PC-9 (cell line): Measurements from ENCODE around the gene GUCY2F. TPM values are rescaled to one million over a fixed set of nuclear protein-coding genes. Genes with fewer than 3 reads are reported as not detected.

Source experiments
- BruUV-seq: library from RNA; stranded (reverse); fragments of 400-500 nt; replicated peaks from 2 replicates; lab custom pipeline; 2021; lab: Mats Ljungman, UMichigan
- CTCF ChIA-PET: fragments of 300-600 bp; sonication (Branson Sonifier 250); formaldehyde crosslinking; loops from one replicate; lab custom pipeline; 2022; ENCODE audit warnings: antibody characterized with exemption; lab: Charles Lee
- POLR2A ChIA-PET: fragments of 300-600 bp; sonication (Branson Sonifier 250); formaldehyde crosslinking; loops from one replicate; lab custom pipeline; 2022; ENCODE audit warnings: antibody characterized with exemption; ENCODE audit not compliant: unreplicated experiment; lab: Charles Lee
- DNase-seq, 2 experiments: peaks; one replicate each; pipeline versions ENCODE4 v3.0.0 to v3.0.0-alpha.2; 2015 to 2022; ENCODE audit warnings: mixed read lengths in 1 of 2
- H2AFZ ChIP-seq: fragments of 200-600 bp; sonication (generic); 2 replicates; pipeline ENCODE4 v1.8.1; 2017; ENCODE audit warnings: antibody characterized with exemption
- H3F3A ChIP-seq: fragments of 200-600 bp; sonication (generic); 2 replicates; pipeline ENCODE4 v1.8.1; 2017; ENCODE audit warnings: antibody characterized with exemption, mild to moderate bottlenecking, low read depth; ENCODE audit not compliant: insufficient read depth
- H3K27ac ChIP-seq: fragments of 200-600 bp; sonication (generic); 2 replicates; pipeline ENCODE4 v1.6.1; 2016; ENCODE audit warnings: mixed run types
- H3K27me3 ChIP-seq: fragments of 200-600 bp; sonication (generic); 2 replicates; pipeline ENCODE4 v1.6.1; 2016; ENCODE audit warnings: low read depth, mixed run types; ENCODE audit not compliant: insufficient read depth
- H3K36me3 ChIP-seq: fragments of 200-600 bp; sonication (generic); 2 replicates; pipeline ENCODE4 v1.6.1; 2016; ENCODE audit warnings: low read depth, mixed run types
- H3K4me1 ChIP-seq: fragments of 200-600 bp; sonication (generic); replicated peaks from 2 replicates; pipeline ENCODE4 v1.6.1; 2016; ENCODE audit warnings: mixed run types; ENCODE audit not compliant: insufficient read depth
- H3K4me2 ChIP-seq: fragments of 200-600 bp; sonication (generic); 2 replicates; pipeline ENCODE4 v1.6.1; 2017; ENCODE audit warnings: mixed run types
- H3K4me3 ChIP-seq: fragments of 200-600 bp; sonication (generic); 2 replicates; pipeline ENCODE4 v1.6.1; 2016; ENCODE audit warnings: mixed run types
- H3K79me2 ChIP-seq: fragments of 200-600 bp; sonication (generic); 2 replicates; pipeline ENCODE4 v1.6.1; 2017; ENCODE audit warnings: low read depth, mixed run types
- H3K9me2 ChIP-seq: fragments of 200-600 bp; sonication (generic); 2 replicates; pipeline ENCODE4 v1.8.1; 2017; ENCODE audit warnings: mild to moderate bottlenecking; ENCODE audit not compliant: insufficient read depth
- H3K9me3 ChIP-seq: fragments of 200-600 bp; sonication (generic); 2 replicates; pipeline ENCODE4 v1.8.1; 2016; ENCODE audit warnings: low read depth; ENCODE audit not compliant: insufficient read depth
- H4K20me1 ChIP-seq: fragments of 200-600 bp; sonication (generic); 2 replicates; pipeline ENCODE4 v1.8.1; 2017; ENCODE audit not compliant: insufficient read depth
- EZH2 ChIP-seq: fragments of 200-600 bp; sonication (generic); IDR thresholded peaks from 2 replicates; pipeline ENCODE4 v1.8.0; 2017; ENCODE audit warnings: antibody characterized with exemption, low read depth
- intact Hi-C: fragments of 100-400 bp; cut with micrococcal nuclease; formaldehyde crosslinking; loops from one replicate; pipeline ENCODE4 v1.10.0; 2022; ENCODE audit not compliant: unreplicated experiment
- total RNA-seq: library from RNA; stranded (reverse); gene quantifications from 2 replicates; pipeline ENCODE4 v1.2.3, GENCODE V29; 2021
- TF ChIP-seq, protein P1 (sequence below): fragments of 200-600 bp; sonication (generic); conservative IDR thresholded peaks from 2 replicates; pipeline ENCODE4 v1.6.1; 2017; ENCODE audit warnings: mixed run types, antibody characterized with exemption, mild to moderate bottlenecking, moderate library complexity

The GUCY2F gene
- total RNA-seq, 1 experiment from 2014 or later, result not detected

GRCh38 chrX:109508915-109509314, 27.0 kb upstream of the GUCY2F start:
- POLR2A ChIA-PET, result no interaction called here
- no peaks in the 10 kb centered on the region for H3K4me1 ChIP-seq
- no peaks in the 10 kb centered on the region for H4K20me1 ChIP-seq
- H3K9me2 ChIP-seq, result no peaks in the 10 kb centered on the region
- H3F3A ChIP-seq, result no peaks in the 10 kb centered on the region
- H3K27me3 ChIP-seq, result peaks cover 24% of the 10 kb centered on the region; the same call in 1 of the 2 replicates
- DNase-seq, result no peak
- H3K4me3 ChIP-seq, result no peak overlapping the region
- BruUV-seq, result no TSS peak
- no peaks in the 10 kb centered on the region for H3K9me3 ChIP-seq
- TF ChIP-seq, protein P1, sequence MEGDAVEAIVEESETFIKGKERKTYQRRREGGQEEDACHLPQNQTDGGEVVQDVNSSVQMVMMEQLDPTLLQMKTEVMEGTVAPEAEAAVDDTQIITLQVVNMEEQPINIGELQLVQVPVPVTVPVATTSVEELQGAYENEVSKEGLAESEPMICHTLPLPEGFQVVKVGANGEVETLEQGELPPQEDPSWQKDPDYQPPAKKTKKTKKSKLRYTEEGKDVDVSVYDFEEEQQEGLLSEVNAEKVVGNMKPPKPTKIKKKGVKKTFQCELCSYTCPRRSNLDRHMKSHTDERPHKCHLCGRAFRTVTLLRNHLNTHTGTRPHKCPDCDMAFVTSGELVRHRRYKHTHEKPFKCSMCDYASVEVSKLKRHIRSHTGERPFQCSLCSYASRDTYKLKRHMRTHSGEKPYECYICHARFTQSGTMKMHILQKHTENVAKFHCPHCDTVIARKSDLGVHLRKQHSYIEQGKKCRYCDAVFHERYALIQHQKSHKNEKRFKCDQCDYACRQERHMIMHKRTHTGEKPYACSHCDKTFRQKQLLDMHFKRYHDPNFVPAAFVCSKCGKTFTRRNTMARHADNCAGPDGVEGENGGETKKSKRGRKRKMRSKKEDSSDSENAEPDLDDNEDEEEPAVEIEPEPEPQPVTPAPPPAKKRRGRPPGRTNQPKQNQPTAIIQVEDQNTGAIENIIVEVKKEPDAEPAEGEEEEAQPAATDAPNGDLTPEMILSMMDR, result 0 out of 2 replicates have a peak, but pooled peaks have one; percentile 17
- no peak for TF ChIP-seq EZH2
- H2AFZ ChIP-seq, result no peak overlapping the region
- H3K36me3 ChIP-seq, result no peaks in the 10 kb centered on the region
- intact Hi-C loops, result no loop called here
- H3K79me2 ChIP-seq, result no peaks in the 10 kb centered on the region
- H3K4me2 ChIP-seq, result no peak overlapping the region
- CTCF ChIA-PET, result no interaction called here
- H3K27ac ChIP-seq, result no peak overlapping the region

DNA sequence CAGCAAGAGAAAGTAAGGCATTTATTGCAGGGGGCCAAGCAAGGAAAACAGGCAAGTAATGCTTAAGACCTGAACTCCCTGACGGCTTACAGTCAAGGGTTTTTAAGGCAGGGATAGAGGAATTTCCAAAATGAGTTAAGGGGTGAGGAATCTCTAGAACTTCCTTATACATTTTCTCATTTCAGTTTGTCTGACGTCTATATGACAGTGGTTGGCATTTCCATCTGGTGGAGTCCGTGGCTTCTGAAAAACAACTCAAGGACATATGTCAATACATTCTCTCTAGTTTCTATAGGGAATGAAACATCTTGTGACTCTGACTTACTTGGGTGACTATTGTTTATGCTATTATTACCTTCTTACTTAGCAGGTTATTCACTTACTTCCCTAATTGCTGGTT, 19.3 kb upstream of the GUCY2F start:
- no peak overlapping the region for H3K4me2 ChIP-seq
- intact Hi-C loops, result no loop called here
- no peaks in the 10 kb centered on the region for H3K4me1 ChIP-seq
- H3K27me3 ChIP-seq, result peaks cover 13% of the 10 kb centered on the region
- no peaks in the 10 kb centered on the region for H3K79me2 ChIP-seq
- no TSS peak for BruUV-seq
- TF ChIP-seq, protein P1, result no peak
- no peak for TF ChIP-seq EZH2
- no peaks in the 10 kb centered on the region for H3F3A ChIP-seq
- ChIA-PET CTCF (no interaction called here), POLR2A (no interaction called here)
- DNase-seq, result no peak
- H3K4me3 ChIP-seq, result no peak overlapping the region
- no peaks in the 10 kb centered on the region for H4K20me1 ChIP-seq
- no peaks in the 10 kb centered on the region for H3K9me3 ChIP-seq
- no peak overlapping the region for H2AFZ ChIP-seq
- no peaks in the 10 kb centered on the region for H3K9me2 ChIP-seq
- no peak overlapping the region for H3K27ac ChIP-seq
- no peaks in the 10 kb centered on the region for H3K36me3 ChIP-seq

DNA sequence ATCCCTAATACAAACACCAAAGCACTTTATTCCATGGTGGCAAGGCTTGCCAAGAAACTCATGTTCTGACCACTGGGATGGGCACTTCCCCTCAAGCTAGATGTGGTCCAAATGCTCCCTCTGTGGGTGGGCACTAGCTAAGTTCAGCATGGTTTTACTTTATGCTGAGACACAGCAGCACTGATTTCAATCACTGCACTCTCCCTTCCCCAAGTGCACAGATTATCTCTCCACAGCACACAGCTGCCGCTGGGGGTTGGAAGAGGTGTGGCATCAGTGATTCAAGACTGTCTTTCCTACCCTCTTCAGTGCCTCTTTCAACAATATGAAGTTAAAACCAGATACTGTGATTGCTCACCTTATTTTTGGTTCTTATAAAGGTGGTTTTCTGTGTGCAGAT, 16.5 kb upstream of the GUCY2F start:
- CTCF ChIA-PET, result no interaction called here
- no peak overlapping the region for H2AFZ ChIP-seq

More for the DNA sequence above, 16.5 kb upstream of the GUCY2F start:
- no TSS peak for BruUV-seq
- no peaks in the 10 kb centered on the region for H3F3A ChIP-seq
- no peak overlapping the region for H3K4me2 ChIP-seq
- no peak for TF ChIP-seq EZH2
- TF ChIP-seq, protein P1, result no peak
- no peaks in the 10 kb centered on the region for H3K9me3 ChIP-seq
- H3K4me3 ChIP-seq, result no peak overlapping the region
- H3K79me2 ChIP-seq, result no peaks in the 10 kb centered on the region
- POLR2A ChIA-PET, result no interaction called here
- H4K20me1 ChIP-seq, result no peaks in the 10 kb centered on the region
- H3K27ac ChIP-seq, result no peak overlapping the region
- DNase-seq, result no peak
- H3K27me3 ChIP-seq, result peaks cover 17% of the 10 kb centered on the region
- intact Hi-C loops, result no loop called here
- no peaks in the 10 kb centered on the region for H3K9me2 ChIP-seq
- H3K36me3 ChIP-seq, result no peaks in the 10 kb centered on the region
- H3K4me1 ChIP-seq, result no peaks in the 10 kb centered on the region
